ENCODE measurements around the gene DAP. TPM values are rescaled to one million over a fixed set of nuclear protein-coding genes. Genes with fewer than 3 reads are reported as not detected.
A peak's percentile ranks its signal among the peaks of the same experiment; 100 is the strongest.

The DAP gene
- polyA plus RNA-seq, 3 donors: 60.9 to 69.0 (median 62.3) TPM

- no peak for TF ChIP-seq CTCF (IDR thresholded peaks at IDR 0.05)
- no peaks in the 10 kb centered on the region for H3K9me3 Mint-ChIP-seq
- Histone ChIP-seq H3K27me3 (ENCODE audit: control insufficient read depth in 2 of 2, insufficient read depth in 2 of 2, low read length in 2 of 2) (no peaks in the 10 kb centered on the region), H3K4me3 (replicated peaks in 1 of 3; ENCODE audit: low read depth in 2 of 3, low read length in 3 of 3) (no peak overlapping the region), H3K4me1 (ENCODE audit: control insufficient read depth in 1 of 2, insufficient read depth in 2 of 2, low read length in 2 of 2) (peaks cover 39 to 45% of the 10 kb centered on the region in 2 donors), H3K4me2 (replicated peaks; ENCODE audit: extremely low read depth, low read length, poor library complexity, severe bottlenecking) (no peak overlapping the region), H2AFZ (ENCODE audit: insufficient read depth, low read depth, low read length, poor library complexity, severe bottlenecking) (no peak overlapping the region), H3K27ac (ENCODE audit: low read depth in 1 of 2, low read length in 2 of 2) (no peak overlapping the region), H3K9me3 (replicated peaks in 1 of 2; ENCODE audit: control insufficient read depth in 1 of 2, insufficient read depth in 1 of 2, low read length in 2 of 2) (no peaks in the 10 kb centered on the region), H3K79me2 (ENCODE audit: insufficient read depth, low read length) (peaks cover 57% of the 10 kb centered on the region), H3K9ac (ENCODE audit: insufficient read depth, low read length, poor library complexity, severe bottlenecking) (no peak overlapping the region), H3K36me3 (replicated peaks in 1 of 2; ENCODE audit: control insufficient read depth in 1 of 2, insufficient read depth in 2 of 2, low read length in 2 of 2) (peaks cover 11 to 27% of the 10 kb centered on the region in 2 donors), H4K20me1 (ENCODE audit: insufficient read depth, low read length) (peaks cover 18% of the 10 kb centered on the region)
- H3K27me3 Mint-ChIP-seq (ENCODE audit: low read depth in 3 of 3): no peaks in the 10 kb centered on the region
- intact Hi-C loops (cut with micrococcal nuclease): no loop called here
- peak overlapping the region in 5 of 7 donors; percentile 15 to 83 (median 76) for H3K27ac Mint-ChIP-seq
- DNase-seq: no peak
- H3K4me3 Mint-ChIP-seq: no peak overlapping the region
- H3K4me1 Mint-ChIP-seq: peaks cover 55% of the 10 kb centered on the region
- H3K36me3 Mint-ChIP-seq: peaks cover 52 to 65% of the 10 kb centered on the region in 2 donors
- 40% methylated on average over 1 of the region's 4 CpGs for WGBS (ENCODE audit: insufficient coverage)
Observed at GRCh38 chr5:10730043-10730351, 31.0 kb downstream of the DAP start.

GRCh38 chr5:10729320-10730042 is 31.6 kb downstream of the DAP start:
- peaks cover 52 to 67% of the 10 kb centered on the region in 2 donors for H3K36me3 Mint-ChIP-seq
- H3K9me3 ChIP-seq (replicated peaks in 1 of 2; ENCODE audit: control insufficient read depth in 1 of 2, insufficient read depth in 1 of 2, low read length in 2 of 2): no peaks in the 10 kb centered on the region
- no peaks in the 10 kb centered on the region for H3K27me3 ChIP-seq (ENCODE audit: control insufficient read depth in 2 of 2, insufficient read depth in 2 of 2, low read length in 2 of 2)
- WGBS (ENCODE audit: insufficient coverage): 13% methylated on average over 8 of the region's 9 CpGs
- peak in 2 of 3 donors; percentile 14 to 17 for DNase-seq
- peaks cover 60% of the 10 kb centered on the region for H3K79me2 ChIP-seq (ENCODE audit: insufficient read depth, low read length)
- H4K20me1 ChIP-seq (ENCODE audit: insufficient read depth, low read length): peaks cover 15% of the 10 kb centered on the region
- no peak overlapping the region for H3K4me3 ChIP-seq (replicated peaks in 1 of 3; ENCODE audit: low read depth in 2 of 3, low read length in 3 of 3)
- H3K4me1 ChIP-seq (ENCODE audit: control insufficient read depth in 1 of 2, insufficient read depth in 2 of 2, low read length in 2 of 2): peaks cover 39 to 45% of the 10 kb centered on the region in 2 donors
- peak overlapping the region in 6 of 7 donors; percentile 19 to 76 (median 38) for H3K27ac Mint-ChIP-seq
- H3K4me1 Mint-ChIP-seq: peaks cover 52% of the 10 kb centered on the region
- H3K9ac ChIP-seq (ENCODE audit: insufficient read depth, low read length, poor library complexity, severe bottlenecking): no peak overlapping the region
- H3K27me3 Mint-ChIP-seq (ENCODE audit: low read depth in 3 of 3): no peaks in the 10 kb centered on the region
- H3K36me3 ChIP-seq (replicated peaks in 1 of 2; ENCODE audit: control insufficient read depth in 1 of 2, insufficient read depth in 2 of 2, low read length in 2 of 2): peaks cover 15 to 32% of the 10 kb centered on the region in 2 donors
- no peak overlapping the region for H3K4me2 ChIP-seq (replicated peaks; ENCODE audit: extremely low read depth, low read length, poor library complexity, severe bottlenecking)
- no peak overlapping the region for H3K27ac ChIP-seq (ENCODE audit: low read depth in 1 of 2, low read length in 2 of 2)
- no peaks in the 10 kb centered on the region for H3K9me3 Mint-ChIP-seq
- TF ChIP-seq CTCF (IDR thresholded peaks at IDR 0.05): no peak
- H2AFZ ChIP-seq (ENCODE audit: insufficient read depth, low read depth, low read length, poor library complexity, severe bottlenecking): no peak overlapping the region
- intact Hi-C loops (cut with micrococcal nuclease): no loop called here
- H3K4me3 Mint-ChIP-seq: no peak overlapping the region
